ENCODE data around the gene AEN.

GRCh38 chr15:88630141-88630721, 9.1 kb downstream of the AEN start:
- TF ChIP-seq EZH2 (IDR thresholded peaks at IDR 0.05; ENCODE audit: insufficient read depth, low read length): no peak
- TF ChIP-seq CTCF (IDR thresholded peaks at IDR 0.05; ENCODE audit: insufficient read depth, low read depth, low read length): no peak

All from astrocyte (in vitro differentiated cells and primary cell).